ENCODE results near the gene DHTKD1. TPM values are rescaled to one million over a fixed set of nuclear protein-coding genes. Genes with fewer than 3 reads are reported as not detected.
"Not testable (repeated sequence)": the region's sequence is repeated elsewhere in the genome, so short reads cannot be mapped to it uniquely, and the experiment has no call there.

Gene DHTKD1
- total and polyA plus RNA-seq, 4 donors = 26.2 to 119 (median 43.0) TPM

GRCh38 chr10:12081879-12082557 is 13.3 kb downstream of the DHTKD1 start (continued):
- no peak for TF ChIP-seq REST (IDR thresholded peaks at IDR 0.05)
- no peak for TF ChIP-seq HNF4A (conservative IDR thresholded peaks at IDR 0.05)
- no peak for TF ChIP-seq GABPA (IDR thresholded peaks at IDR 0.05 in 1 of 2, conservative IDR thresholded peaks at IDR 0.05 in 1 of 2)

GRCh38 chr10:12088919-12089318 is 20.2 kb downstream of the DHTKD1 start:
- DNase-seq (ENCODE audit: low spot score) = no peak
- WGBS = 55% methylated on average over 14 of the region's 14 CpGs
- H3K27me3 ChIP-seq (ENCODE audit: control insufficient read depth in 4 of 4, insufficient read depth in 4 of 4, low read length in 3 of 4) = no peaks in the 10 kb centered on the region
- H3K36me3 ChIP-seq (ENCODE audit: control insufficient read depth in 4 of 4, insufficient read depth in 3 of 4, low read depth in 1 of 4, low read length in 3 of 4) = peaks cover 19 to 62% (median 58%) of the 10 kb centered on the region in 4 donors
- TF ChIP-seq HNF4A (conservative IDR thresholded peaks at IDR 0.05) = peak; percentile 57 to 68
- TF ChIP-seq EGR1 (IDR thresholded peaks at IDR 0.05; ENCODE audit: low read depth in 2 of 2) = no peak
- no peak for TF ChIP-seq GABPA (IDR thresholded peaks at IDR 0.05 in 1 of 2, conservative IDR thresholded peaks at IDR 0.05 in 1 of 2)
- peak; percentile 67 to 80 for TF ChIP-seq RXRA (IDR thresholded peaks at IDR 0.05)
- H3K4me3 ChIP-seq (ENCODE audit: low read depth in 1 of 3, low read length in 3 of 3) = no peak overlapping the region
- H3K9me3 ChIP-seq (ENCODE audit: control insufficient read depth in 4 of 4, low read length in 3 of 4) = no peaks in the 10 kb centered on the region
- H3K9ac ChIP-seq (ENCODE audit: low read depth in 1 of 2, low read length in 2 of 2) = no peak overlapping the region
- peaks cover 0 to 2% (median 0%) of the 10 kb centered on the region in 4 donors for H3K4me1 ChIP-seq (ENCODE audit: control insufficient read depth in 4 of 4, insufficient read depth in 4 of 4, low read length in 3 of 4)
- H3K27ac ChIP-seq (ENCODE audit: low read depth in 1 of 2, low read length in 2 of 2) = peak overlapping the region in 1 of 2 donors; percentile 47

- no peak for DNase-seq (ENCODE audit: low spot score)
- TF ChIP-seq FOXA2 (IDR thresholded peaks at IDR 0.05) (no peak), HNF4G (IDR thresholded peaks at IDR 0.05) (no peak), RXRA (IDR thresholded peaks at IDR 0.05) (no peak), MAX (IDR thresholded peaks at IDR 0.05) (no peak), HNF4A (conservative IDR thresholded peaks at IDR 0.05) (no peak), CTCF (IDR thresholded peaks at IDR 0.05; ENCODE audit: low read depth, low read length, missing input control) (no peak)
Measured at GRCh38 chr10:12091421-12091820, 22.7 kb downstream of the DHTKD1 start.

GRCh38 chr10:12097361-12097760 is 28.6 kb downstream of the DHTKD1 start:
- DNase-seq (ENCODE audit: low spot score); H3K27me3 ChIP-seq (ENCODE audit: control insufficient read depth in 4 of 4, insufficient read depth in 4 of 4, low read length in 3 of 4); H3K27ac ChIP-seq (ENCODE audit: low read depth in 1 of 2, low read length in 2 of 2); H3K4me3 ChIP-seq (ENCODE audit: low read depth in 1 of 3, low read length in 3 of 3); H3K9ac ChIP-seq (ENCODE audit: low read depth in 1 of 2, low read length in 2 of 2); H3K9me3 ChIP-seq (ENCODE audit: control insufficient read depth in 4 of 4, low read length in 3 of 4); H3K4me1 ChIP-seq (ENCODE audit: control insufficient read depth in 4 of 4, insufficient read depth in 4 of 4, low read length in 3 of 4): not testable (repeated sequence)
- H3K36me3 ChIP-seq (ENCODE audit: control insufficient read depth in 4 of 4, insufficient read depth in 3 of 4, low read depth in 1 of 4, low read length in 3 of 4) = peaks cover 25 to 60% (median 59%) of the 10 kb centered on the region in 4 donors
- WGBS = 86% methylated on average over 9 of the region's 9 CpGs

More at GRCh38 chr10:12091421-12091820, 22.7 kb downstream of the DHTKD1 start:
- Histone ChIP-seq H3K9ac (ENCODE audit: low read depth in 1 of 2, low read length in 2 of 2) (no peak overlapping the region), H3K27me3 (ENCODE audit: control insufficient read depth in 4 of 4, insufficient read depth in 4 of 4, low read length in 3 of 4) (no peaks in the 10 kb centered on the region), H3K36me3 (ENCODE audit: control insufficient read depth in 4 of 4, insufficient read depth in 3 of 4, low read depth in 1 of 4, low read length in 3 of 4) (peaks cover 23 to 67% (median 62%) of the 10 kb centered on the region in 4 donors), H3K4me1 (ENCODE audit: control insufficient read depth in 4 of 4, insufficient read depth in 4 of 4, low read length in 3 of 4) (peaks cover 0 to 2% (median 0%) of the 10 kb centered on the region in 4 donors), H3K4me3 (ENCODE audit: low read depth in 1 of 3, low read length in 3 of 3) (no peak overlapping the region), H3K9me3 (ENCODE audit: control insufficient read depth in 4 of 4, low read length in 3 of 4) (no peaks in the 10 kb centered on the region), H3K27ac (ENCODE audit: low read depth in 1 of 2, low read length in 2 of 2) (no peak overlapping the region)
- 93% methylated on average over 4 of the region's 4 CpGs for WGBS

Measured in liver (tissue), 9 donors.